HUDEP-2 (cell line): Measurements from ENCODE around the gene TMEM127.
"Not testable (repeated sequence)": the region's sequence is repeated elsewhere in the genome, so short reads cannot be mapped to it uniquely, and the experiment has no call there.

Experiments used
- DNase-seq, 76 experiments: peaks; one replicate each; lab custom pipeline; 2025; ENCODE audit not compliant: unreplicated experiment in 76 of 76; lab: John Stamatoyannopoulos, UW

TMEM127 gene

GRCh38 chr2:96265840-96266679 is at the start of gene TMEM127, which contains the start of gene CIAO1:
TMEM127 (minus strand) TSS chr2:96265997; CDS start chr2:96265381, 616 bp downstream.
CIAO1 (plus strand) TSS chr2:96266225; CDS start chr2:96266351, 126 bp downstream.
- peak in 75 of 76 experiments; percentile 32 to 98 (median 96) for DNase-seq

DNA sequence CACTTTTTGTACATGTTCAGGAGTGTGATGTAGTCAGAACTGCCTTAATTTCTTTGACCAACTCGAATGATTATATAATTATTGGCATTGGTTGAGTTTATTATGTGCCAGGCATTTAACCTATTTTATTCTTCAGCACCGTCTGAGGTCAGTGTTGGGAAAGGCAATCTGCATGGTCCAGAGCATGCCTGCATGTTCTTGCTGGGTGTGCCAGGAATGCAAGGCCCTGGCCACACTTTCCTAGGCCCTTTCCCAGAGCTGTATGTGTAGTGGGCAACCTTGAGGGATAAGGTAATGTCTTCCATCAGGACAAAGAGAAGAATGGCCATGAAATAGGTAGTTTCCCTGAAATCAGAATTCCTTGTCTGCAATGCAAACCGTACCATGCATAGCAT is 49.2 kb upstream of the TMEM127 start:
- no peak for DNase-seq

DNA sequence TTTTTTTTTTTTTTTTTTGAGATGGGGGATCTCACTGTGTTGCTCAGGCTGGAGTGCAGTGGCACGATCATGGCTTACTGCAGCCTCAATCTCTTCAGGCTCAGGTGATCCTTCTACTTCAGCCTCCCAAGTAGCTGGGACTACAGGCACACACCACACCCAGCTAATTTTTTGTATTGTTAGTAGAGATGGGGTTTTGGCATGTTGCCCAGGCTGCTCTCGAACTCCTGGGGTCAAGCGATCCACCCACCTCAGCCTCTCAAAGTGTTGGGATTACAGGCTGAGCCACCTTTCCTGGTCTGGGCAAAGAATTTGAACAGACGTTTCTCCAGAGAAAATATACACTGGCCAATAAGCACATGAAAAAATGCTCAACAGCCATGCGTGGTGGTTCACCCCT is 42.5 kb upstream of the TMEM127 start:
- DNase-seq = peak in 2 of 76 experiments; percentile 7 to 10

- DNase-seq = peak in 1 of 76 experiments; percentile 2
Observed at GRCh38 chr2:96306370-96306769, 40.6 kb upstream of the TMEM127 start.

DNA sequence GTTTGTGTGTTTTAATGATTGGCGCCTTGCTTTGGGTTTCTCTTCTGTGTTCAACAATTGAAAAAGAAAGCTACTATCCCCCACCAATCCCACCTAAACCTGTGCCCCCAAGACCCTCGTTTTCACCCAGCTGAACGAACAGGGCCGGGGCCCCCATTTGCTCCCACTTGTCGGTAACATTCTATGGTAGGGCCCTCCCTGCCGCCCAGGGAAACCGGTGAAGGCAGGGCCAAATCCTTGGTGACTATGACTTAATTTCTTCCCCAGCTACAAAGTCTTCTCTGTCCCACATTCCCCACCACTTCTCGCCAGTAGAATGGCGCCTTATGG is 40.1 kb upstream of the TMEM127 start:
- peak in 1 of 76 experiments; percentile 53 for DNase-seq

DNA sequence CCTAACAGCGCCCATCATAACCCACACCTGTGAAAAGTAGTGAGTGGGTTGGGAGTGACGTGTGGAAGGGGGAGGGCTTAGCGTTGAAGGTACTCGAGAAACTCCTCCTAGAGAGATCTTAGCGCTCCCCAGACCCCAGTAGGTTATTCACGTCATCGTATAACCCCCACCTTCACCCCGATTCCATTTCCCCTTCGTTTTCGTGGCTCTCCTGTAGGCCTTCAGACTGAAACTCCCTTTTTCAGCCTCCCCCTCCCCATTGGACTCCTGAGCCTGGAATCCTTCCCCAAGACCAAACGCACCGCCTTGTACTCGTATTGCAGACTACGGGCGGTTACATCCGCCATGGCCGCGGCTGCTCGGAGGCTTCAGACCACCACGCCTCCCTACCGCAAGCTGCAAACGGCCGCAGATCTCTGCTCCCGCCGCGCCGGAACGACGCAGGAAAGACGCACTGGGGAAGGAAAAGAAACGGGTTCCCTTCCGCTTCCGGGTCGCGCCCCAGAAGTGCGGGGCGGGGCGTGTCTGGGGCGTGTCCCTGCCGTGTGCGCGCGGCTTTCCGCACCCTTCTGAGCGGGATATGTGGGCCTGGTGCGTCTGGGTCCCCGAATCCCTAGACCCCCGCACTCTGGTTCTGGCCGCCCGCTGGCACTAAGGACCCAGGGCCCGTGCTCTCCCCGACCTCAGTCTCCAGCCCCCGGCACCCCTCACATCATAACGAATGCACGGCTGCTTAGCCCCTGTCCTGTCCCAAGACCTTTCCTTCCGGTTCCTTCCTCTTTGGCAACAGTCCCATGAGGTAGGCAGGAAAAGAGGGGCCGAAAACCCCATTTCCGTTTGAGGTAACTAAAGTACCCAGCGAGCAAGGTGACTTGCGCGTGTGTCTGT is 39.5 kb upstream of the TMEM127 start, which contains the start of gene SNRNP200:
Gene SNRNP200, minus strand, starts transcription at position 456 of the 888 bp plus-strand sequence. Its CDS starts 109 bp downstream, at position 347.
- DNase-seq = peak in 74 of 76 experiments; percentile 14 to 91 (median 81)

DNA sequence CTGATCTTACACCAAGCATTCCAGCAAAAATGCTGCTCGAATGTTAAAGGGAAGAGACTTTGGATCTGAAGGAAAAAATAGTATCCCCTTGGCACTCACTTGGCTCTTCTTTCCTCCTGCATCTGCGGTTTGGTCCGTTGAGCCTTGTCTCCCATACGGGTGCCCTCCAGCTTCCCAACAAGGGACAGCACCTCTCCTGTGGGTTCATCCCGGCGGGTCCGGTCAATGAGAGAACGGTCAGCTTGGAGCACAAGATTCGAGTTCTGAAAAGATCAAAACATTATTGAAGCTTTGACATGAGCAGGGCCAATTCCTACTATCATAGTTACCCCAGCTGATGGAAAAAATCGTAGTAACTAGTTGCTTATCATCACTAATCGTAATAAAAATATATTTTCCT is 38.8 kb upstream of the TMEM127 start:
- no peak for DNase-seq

DNA sequence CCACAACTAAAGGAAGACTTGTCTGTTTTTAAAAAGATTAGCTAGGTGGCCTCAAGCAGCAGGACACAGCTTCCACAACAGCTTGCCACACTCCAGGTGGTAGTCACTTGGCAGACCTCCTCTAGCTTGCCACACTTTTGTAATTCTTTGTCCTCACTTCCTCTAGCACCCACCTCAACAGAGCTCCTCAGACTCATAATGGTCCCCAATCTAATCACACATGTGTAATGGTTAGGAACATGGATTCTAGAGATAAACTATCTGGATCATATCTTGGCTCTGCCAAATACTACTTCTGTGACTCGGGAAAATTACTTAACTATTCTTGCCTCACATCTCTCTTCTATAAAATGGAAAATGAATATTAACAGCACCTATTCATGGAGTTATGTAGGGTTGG is 36.1 kb upstream of the TMEM127 start:
- DNase-seq = peak in 6 of 76 experiments; percentile 5 to 35 (median 25)

DNA sequence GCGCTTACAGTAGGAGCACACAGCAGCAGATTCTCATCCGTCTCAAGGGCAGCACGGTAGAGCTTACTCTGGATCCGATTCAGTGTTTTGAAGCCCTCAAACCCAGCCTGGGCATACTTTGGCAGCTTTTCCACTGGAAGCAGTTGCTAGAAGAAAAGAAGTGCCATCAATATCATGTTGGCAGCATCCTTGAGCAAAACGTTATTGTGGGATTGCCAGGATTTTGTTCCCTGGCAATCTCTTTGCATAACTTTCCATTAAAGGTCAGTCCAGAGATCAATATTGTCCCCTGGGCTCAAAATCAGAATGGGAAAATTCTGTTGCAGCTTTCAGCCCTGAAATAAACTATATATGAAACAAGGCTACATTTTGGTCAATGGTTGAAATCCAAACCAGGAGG is 31.1 kb upstream of the TMEM127 start:
- DNase-seq = no peak

- not testable (repeated sequence) for DNase-seq
Observed at GRCh38 chr2:96294271-96294670, 28.5 kb upstream of the TMEM127 start.

DNA sequence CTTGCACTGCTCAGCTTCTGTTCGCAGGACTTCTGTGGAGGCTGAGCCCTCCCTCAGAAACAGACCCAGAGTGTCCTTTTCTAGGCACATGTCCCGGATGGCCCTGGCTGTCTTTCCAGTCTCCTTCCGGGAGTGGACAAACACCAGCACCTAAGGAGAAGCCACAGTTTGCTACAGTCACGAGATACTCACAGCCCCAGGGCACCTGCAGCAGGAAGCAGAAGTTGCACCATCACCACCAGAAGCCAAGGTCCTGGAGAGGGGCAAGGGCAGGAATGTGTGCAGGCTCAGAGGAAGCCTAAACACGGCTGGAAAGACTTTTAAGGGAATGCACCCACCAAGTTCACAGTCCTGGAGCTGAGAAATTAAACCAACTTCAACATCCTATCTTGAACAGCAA is 26.0 kb upstream of the TMEM127 start:
- DNase-seq = no peak

GRCh38 chr2:96287273-96287856 is 21.6 kb upstream of the TMEM127 start:
- no peak for DNase-seq

DNA sequence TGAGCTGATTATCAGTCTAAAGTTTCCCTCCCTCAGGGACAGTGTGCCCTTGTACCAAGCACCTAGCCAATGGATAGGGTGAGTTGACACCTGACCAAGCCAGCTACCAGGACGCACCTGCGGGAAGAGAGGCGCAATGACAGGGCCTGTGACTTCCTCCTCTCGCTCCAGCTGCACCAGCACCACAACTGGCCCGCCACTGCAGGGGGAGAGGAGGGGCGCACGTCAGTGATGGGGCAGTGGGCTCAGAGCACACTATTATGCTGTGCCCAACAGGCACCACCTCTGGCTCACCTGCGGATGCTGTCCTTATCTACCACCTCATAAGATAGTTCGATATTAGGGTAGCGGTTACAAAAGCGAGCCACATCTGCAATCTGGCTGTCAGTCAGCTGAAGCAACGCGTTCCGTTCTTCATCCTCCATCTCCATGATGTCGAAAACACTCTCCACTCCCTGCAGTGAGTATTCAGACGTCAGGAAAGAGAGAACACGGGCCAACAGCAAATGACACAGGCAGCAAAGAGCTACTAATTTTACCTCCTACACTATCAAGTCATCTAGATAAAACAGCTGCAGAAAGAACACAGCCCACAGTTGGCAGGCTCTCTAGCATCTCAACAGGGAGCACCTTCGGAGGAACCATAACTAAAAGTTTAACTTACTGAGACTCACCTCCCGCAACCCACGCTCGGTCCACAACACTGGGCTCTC is 11.1 kb upstream of the TMEM127 start:
- no peak for DNase-seq

DNA sequence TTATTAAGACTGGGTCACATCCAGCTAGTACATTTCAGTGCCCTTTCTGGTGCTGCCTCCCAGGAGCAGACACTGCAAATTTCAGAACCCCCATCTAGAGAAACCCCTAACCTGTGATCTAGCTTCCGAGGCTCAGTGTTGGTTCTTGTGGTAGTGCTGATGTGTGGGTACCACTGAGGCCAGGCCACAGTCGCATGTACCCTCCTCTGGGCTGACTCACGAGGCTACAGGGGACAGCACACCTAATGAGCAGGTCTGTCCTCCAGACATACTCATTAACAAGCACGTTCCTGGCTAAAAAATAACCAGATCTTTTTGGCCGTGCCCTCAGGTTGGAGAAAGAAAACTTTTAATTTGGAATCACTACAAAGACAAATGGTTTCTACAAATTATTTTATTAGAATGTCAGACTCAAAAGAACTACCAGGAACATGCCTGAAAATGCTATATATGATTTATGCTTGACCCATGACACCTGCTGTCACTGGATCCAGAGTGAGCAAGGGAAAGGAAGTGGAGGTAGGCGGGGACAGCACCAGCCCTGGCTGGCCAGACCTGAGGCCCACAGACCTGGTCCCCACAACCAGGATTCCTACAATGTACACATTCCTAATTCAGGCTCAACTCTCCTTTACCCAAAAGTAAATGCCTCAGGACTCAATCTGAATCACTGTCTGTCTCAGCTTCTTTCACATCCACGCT is 8.7 kb upstream of the TMEM127 start:
- DNase-seq = no peak

DNA sequence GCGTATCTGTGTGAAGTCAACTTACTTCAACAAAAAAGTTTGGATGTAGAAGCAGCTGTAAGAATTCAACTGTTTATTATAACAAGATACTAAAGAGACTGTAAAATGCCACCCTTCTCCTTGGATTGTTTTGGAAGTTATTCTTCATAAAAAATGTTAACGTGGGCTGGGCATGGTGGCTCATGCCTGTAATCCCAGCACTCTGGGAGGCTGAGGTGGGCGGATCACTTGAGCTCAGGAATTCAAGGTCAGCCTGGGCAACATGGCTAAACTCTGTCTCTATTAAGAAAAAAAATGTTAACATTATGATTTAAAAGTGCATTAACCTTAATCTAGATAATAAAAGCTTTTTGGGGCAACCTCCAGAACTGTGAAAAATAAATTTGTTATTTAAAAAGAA is 8.0 kb upstream of the TMEM127 start:
- DNase-seq = no peak

- peak in 1 of 76 experiments; percentile 6 for DNase-seq
Observed at GRCh38 chr2:96271995-96272394, 6.2 kb upstream of the TMEM127 start.

DNA sequence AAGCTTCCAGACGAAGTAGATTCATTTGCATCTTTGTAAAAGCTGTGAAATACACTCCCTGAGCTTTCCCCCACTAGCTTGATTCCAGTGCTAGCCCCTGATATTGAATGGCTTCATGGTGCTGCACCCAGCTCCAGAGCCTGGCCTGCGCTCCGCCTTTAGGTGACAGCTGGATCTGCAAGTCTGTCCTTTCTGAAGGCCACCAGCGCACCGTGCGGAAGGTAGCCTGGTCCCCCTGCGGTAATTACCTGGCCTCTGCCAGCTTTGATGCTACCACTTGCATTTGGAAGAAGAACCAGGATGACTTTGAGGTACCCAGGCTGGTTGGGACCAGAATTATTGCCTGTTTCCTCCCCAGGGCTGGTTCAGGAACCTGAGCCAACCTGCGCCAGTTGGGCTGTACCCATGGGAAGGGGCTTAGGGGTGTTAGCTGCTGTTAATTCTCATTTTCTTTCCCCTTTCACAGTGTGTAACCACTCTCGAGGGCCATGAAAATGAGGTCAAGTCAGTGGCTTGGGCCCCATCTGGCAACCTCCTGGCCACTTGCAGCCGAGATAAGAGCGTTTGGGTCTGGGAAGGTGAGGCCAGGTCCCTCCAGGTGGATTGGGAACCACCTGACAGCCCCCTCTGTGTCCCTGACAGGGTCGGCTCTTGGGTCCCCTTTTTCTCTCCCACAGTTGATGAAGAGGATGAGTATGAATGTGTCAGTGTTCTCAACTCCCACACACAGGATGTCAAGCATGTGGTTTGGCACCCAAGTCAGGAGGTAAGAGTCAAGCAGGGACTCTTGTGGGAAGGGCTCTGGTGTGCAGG is 1.6 kb upstream of the TMEM127 start:
- peak in 51 of 76 experiments; percentile 3 to 60 (median 31) for DNase-seq

GRCh38 chr2:96265349-96265839 is 403 bp downstream of the TMEM127 start:
- peak in 1 of 76 experiments; percentile 13 for DNase-seq
